GM21360 (cell line): ENCODE data around the gene ADH7.
A peak's percentile ranks its signal among the peaks of the same experiment; 100 is the strongest.
"Not testable (repeated sequence)": the region's sequence is repeated elsewhere in the genome, so short reads cannot be mapped to it uniquely, and the experiment has no call there.

ENCODE experiments used
- ATAC-seq: cut with Tn5 transposase; IDR thresholded peaks from one replicate; pipeline ENCODE4 v1.9.1; 2021; ENCODE audit warnings: mild to moderate bottlenecking, moderate library complexity; ENCODE audit not compliant: unreplicated experiment

The ADH7 gene

DNA sequence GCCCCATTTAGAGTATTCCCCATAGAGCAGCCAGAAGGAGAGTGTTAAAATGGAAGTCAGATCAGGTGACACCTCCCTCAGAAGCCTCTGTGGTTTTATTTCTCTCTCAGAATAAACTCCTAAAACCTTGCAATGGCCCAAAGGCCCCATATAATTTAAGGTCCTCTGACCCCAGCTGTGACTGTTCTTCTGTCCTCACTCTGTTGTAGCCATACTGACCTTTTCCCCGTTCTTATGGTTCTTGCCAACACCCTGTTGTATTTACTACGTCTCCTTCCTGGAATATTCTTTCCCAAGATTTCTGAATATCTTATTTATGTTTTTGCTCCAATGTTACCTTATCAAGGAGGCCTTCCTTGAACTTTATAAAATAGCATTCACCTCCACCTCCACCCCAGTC lies 18.0 kb downstream of the ADH7 start:
- ATAC-seq = no peak

DNA sequence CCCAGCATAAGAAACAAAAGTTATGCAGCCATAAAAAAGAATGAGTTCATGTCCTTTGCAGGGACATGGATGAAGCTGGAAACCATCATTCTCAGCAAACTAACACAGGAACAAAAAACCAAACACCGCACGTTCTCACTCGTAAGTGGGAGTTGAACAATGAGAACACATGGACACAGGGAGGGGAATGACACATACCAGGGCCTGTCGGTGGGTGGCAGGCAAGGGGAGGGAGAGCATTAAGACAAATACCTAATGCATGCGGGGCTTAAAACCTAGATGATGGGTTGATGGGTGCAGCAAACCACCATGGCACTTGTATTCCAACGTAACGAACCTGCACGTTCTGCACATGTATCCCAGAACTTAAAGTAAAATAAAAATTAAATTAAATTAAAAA lies 19.4 kb downstream of the ADH7 start:
- not testable (repeated sequence) for ATAC-seq

DNA sequence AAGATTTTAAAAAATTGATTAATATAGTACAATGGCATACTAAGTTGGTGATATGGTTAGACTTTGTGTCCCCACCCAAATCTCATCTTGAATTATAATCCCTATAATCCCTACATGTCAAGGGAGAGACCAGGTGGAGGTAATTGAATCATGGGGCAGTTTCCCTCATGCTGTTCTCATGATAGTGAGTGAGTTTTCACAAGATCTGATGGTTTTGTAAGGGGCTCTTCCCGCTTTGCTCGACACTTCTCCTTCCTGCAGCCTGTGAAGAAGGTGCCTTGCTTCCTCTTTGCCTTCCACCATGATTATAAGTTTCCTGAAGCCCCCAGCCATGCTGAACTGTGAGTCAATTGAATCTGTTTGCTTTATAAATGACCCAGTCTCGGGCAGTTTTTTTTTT lies 20.2 kb downstream of the ADH7 start:
- not testable (repeated sequence) for ATAC-seq

DNA sequence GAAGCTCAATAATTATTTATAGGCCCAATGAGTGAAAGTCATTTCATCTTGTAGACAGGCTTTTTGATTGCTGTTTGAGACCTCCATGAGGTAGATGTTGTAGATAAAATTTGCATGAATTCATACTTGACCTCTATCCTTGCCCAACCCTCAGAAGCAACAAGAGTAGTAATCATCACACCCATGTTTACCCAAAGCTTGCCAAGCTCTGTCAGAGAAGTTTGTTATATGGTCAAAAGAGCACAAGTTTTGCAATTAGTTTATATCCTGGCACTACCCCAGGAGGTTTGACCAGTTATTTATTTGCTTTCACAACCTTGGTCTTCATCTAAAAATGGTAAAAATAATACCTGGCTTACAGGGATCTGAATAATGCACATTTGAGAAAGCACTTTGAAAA lies 20.7 kb downstream of the ADH7 start:
- no peak for ATAC-seq

DNA sequence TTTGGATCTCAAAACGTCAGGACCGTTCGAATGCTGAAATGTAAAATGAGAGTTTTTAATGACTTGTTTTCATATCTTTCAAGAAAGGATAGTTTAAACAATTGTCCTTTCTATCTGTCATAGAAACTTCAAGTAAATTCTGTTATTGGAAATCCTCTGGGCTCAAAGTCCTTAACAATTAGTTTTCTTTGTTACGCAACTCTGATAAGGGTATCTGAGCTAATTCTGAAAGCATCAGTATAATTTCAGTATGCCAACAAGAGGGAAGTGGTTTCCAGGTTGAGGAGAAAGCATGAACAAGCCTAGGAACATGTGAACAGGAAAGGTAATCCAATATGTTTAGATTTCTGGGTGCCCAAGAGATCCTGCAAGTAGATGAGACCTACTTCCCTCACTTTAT lies 22.0 kb downstream of the ADH7 start:
- no peak for ATAC-seq

DNA sequence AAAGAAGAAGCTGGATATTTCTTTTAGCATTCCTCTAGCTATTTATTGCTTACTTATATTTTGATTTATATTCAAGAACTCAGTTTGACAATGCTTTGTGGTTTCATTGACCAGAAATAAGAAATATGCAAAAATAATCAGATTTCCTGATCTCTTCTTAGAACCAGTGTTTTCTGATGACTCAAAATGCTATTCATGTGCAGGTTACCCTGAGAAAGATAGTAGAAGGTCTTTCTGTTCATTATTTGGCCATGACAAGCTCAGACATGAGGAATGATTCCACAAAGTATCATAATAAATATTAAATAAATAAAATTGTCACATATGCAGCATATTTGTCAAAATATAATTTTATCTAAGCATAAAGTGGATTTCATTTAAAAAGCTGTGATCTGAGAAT lies 24.1 kb downstream of the ADH7 start:
- no peak for ATAC-seq

DNA sequence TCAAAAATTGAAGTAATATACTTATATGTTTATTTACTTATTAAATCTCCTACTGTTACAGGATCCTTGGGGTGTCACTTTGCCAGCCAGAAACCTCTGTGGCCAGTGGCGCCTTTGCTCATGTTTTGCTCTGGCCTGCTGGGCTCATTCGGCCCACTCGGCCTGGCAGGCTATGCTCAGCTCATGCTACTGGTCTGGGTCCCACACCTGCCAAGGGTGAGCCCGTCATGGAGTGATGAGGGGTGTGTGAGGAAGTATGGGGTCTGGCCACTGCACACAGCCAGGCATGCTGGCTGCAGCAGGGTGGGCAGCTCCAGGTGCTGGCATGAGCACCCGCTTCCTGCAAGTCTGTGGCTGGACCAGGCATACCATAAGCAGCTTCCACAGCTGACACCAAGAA lies 25.1 kb downstream of the ADH7 start:
- no peak for ATAC-seq

DNA sequence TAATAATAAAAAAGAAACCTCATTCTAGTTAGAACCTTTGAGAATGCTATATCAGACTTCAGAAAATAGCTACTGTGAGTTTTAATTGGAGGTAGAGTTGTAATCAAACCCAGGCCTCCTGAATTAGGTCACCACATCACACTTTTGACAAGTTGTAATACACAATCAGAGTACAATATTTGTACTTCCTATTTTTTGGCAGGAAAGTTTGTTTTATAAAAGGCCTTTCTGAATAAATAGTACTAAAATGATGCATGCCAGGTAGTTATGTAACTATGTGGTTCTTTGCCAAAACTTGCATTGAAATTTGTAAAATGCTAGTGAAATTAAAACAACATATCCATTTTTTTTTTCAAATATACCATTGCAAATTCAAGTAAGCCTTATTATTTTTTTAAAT lies 26.8 kb downstream of the ADH7 start:
- no peak for ATAC-seq

DNA sequence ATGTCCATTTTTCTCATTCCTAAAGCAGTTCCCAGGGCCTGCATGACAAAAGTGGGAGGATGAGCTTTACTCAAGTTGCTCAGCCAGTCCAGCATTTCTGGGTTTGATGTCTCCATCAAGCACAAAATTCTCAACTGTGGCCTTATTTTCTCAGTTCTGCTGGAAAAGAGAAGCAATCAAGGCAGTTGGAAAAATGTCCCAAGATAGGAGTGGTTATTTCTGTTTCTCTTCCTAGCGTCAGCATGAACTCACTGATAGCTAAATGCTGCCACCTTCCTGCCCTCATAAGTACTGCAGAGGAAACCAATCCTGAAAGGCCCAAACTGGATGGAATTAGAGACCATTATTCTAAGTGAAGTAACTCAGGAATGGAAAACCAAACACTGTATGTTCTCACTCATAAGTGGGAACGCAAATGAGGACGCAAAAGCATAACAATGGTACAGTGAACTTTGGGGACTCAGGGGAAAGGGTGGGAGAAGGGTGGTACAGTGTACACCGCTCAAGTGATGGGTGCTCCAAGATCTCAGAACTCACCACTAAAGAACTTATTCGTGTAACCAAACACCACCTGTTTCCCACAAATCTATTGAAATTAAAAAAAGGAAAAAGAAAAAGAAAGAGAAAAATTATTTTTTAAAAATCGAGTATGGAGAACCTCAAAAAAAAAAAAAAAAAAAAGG lies 29.6 kb downstream of the ADH7 start:
- ATAC-seq = no peak

DNA sequence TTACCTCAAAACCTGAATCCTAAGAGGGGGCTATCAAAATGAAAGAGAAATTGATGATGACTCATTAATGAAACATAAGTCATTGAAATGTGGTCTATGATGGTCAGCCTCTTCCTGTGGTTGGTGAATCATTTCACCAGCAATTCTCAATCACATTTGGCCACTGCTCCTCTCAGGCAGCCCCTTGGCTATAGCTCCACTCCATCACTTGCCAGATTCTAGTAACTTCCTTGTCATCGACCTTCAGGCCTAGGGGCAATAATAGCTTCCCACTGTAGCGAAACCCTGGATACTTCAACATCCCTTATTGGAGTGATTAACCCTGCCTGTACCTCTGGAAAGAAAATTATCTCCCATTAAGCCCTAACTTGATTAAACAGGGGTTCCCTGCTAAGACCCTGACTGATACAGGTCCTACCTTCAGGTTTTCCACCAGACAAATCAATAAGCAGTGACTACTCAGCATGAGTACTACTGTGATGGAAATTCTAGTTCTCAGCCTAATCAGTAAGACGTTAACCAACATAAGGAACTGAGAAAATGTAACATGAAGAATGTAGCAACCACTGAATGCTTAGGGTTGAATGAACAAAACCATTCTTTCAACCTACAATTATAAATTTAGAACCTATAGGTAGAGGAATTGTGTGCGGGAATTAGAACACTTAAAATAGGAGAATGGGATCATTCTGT lies 30.4 kb downstream of the ADH7 start:
- ATAC-seq = peak; percentile 90

DNA sequence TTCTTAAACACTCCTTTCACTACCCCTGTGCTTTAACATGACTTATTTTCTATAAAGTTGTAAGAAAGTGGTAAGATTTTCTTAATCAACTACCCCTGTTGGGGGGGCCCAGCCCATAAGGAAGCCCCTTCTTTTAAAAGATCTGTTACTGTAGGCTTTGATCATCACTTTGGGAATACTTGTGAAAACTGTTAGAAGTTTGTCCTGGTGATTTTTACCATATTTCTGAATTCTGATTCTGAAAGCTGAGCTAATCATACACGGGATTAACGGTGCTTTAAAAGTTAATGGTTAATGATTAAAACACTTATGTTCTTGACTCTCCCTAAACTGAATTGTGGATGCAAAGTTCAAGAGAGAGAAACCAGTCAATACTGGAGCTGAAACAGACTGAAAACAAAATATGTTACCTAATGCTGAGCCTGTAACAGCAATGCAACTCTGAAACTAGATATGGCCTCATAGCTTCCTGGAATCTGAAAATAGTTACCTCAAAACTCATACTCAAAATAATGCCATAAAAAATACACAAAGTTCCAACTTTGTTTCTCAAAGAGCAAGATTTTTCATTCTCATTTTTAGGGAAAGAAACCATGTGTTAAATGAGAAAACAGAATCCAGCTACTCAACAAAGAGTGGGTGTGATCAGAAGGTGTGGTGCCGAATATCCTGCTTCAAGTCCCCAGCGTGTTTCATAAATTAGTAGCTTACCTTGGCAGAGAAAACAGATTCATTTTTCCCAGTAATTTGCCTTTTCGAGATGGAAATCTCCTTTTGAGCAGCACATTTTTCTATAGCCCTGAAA lies 31.6 kb downstream of the ADH7 start:
- peak; percentile 47 for ATAC-seq

DNA sequence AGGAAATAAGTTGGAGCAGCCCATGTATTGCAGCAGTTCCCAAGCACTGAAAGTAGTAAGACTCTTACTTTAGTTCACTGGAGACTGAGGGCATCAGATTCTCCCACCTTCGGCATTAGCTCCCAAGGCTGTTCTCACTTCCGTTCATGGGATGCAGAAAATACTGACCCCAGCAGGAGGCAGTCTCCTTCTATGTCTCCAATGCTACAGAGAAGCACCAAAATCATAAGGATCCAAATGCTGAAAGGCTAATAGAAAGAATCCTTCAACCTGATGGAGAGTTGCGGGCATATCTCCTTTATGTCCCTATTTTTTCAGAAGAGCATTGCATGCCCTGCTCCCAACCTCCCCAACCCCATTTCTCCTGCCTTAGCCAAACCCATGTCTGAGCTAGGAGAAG lies 32.4 kb downstream of the ADH7 start:
- no peak for ATAC-seq

DNA sequence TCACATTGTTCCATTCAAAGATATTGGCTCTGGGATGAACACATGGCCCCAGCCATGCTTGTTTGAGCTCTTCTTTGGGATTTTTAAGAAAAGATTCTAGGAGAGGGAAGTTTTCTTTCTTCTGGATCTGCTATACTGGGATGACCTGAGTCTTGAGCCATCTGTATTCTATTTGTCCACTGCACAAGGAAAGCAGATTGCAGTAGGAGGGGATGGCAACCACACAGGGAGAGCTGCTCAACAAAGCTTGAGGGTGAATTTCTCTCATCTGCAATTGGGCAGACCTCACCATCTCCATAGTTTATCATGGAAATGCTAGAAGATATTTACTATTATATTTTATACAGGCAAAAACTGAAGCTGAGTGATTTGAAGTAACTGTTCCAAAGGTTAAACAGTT lies 34.3 kb downstream of the ADH7 start:
- ATAC-seq = no peak

DNA sequence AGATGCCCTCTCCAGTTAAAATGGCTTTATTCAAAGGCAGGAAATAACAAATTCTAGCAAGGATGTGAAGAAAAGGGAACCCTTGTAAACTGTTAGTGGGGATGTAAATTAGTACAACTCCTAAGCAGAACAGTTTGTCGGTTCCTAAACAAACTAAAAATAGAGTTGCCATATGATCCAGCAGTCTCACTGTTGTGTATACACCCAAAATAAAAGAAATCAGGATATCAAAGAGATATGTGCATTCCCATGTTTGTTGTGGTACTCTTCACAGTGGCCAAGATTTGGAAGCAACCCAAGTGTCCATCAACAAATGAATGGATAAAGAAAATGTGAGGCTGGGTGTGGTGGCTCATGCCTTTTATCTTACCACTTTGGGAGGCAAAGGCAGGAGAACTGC lies 36.1 kb downstream of the ADH7 start:
- ATAC-seq = no peak

DNA sequence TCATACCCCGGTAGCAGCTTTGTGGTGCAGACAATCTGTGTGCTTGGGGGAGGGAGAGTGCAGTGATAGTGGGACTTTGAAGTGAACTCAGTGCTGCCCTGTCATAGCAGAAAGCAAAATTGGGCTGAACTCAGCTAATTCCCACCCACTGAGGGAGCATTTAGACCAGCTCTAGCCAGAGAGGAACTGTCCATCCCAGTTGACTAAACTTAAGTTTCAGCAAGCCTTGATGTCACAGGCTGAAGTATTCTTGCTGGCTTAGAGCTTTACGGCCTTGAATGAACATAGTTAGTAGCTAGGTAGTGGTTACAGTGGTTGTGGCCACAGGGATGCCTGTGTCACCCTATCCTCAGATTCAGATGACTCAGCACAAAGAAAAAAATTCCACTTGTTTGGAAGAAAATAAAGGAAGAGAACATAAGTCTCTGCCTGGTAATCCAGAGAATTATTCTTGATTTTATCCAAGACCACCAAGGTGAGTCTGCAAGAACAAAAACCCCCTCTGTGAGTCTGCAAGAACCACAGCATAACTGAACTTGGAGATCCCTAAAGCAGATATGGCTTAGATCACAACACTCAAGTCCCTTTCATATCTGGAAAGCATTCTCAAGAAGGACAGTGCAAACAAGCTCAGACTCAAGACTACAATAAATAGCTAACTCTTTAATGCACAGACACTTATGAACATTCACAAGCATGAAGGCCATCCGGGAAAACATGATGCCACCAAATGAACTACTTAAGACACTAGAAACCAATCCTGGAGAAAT lies 39.4 kb downstream of the ADH7 start:
- no peak for ATAC-seq

DNA sequence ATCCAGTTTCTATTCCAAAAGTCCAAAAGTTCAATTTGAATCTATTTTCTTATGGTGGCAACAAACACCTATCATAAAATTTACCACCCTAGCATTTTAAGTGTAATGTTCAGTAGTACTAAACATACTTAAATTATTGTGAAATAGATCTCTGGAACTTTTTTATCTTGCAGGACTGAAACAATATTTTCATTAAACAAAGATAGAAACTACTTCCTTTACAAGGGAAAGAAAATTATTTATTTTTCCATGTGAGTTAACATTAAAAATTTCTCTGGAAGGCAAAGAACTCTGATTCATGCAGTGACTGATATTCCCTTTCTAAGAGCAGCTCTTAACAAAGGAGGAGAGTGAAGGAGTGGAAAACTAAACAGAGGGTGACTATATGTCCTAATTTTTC lies 40.2 kb downstream of the ADH7 start:
- no peak for ATAC-seq

DNA sequence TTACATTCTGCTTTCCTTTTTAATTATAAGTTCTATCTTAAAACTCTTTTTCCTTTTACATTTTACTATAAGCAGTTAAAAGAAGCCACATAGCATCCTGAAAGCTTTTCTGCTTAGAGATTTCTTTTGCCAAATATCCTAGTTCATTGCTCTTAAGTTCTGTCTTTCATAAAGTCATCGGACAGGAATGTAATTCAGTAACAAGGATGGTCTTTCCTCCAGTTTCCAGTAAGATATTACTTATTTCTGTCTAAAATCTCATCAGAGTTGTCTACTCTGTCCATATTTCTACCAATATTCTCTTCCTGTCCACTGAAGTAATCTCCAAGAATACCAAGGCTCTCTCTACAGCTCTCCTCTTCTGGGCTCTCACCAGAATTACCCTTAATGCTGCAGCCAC lies 45.1 kb downstream of the ADH7 start:
- no peak for ATAC-seq

DNA sequence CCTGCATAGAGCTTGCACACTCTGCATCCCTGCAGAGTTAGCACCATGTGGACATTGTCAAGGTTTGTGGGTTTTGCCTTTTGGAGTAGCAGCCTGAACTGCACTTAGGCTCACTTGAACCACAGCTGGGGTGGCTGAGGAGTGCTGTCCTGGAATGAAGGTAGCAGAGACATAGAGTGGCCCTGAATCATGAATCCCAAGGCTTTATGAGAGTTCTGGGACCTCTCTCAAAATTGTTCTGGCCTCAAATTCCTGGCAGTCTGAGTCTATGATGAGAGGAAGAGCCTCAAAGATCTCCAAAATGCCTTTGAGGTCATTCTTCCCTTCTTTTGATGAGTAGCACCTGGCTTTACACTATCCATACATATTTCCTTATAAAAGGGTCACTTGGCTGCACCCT lies 45.5 kb downstream of the ADH7 start:
- ATAC-seq = no peak

DNA sequence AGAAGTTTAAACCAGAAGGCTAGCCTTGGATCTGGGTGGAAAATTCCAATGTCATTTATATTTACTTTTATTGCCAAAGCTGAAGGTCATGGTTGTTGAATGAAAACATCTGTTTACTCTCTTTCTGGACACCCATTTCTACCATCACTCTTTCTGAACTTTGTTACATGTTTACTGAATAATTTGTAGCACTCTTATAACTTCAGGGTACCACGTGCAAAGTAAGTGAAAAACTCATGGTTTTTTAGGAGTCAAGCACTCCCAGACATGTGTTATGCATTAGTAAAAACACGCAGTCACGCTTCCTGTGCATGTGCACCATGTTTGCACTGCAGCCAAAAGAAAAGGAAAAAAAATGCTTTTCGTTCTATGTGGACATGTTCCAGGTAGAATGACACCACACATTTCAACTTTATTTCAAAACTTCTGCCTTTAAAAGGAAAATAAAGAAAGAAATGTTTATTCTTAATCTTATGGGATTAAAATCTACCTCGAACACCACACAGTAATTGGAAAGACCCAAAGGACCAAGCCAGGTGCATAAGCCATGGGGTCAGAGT lies 51.2 kb downstream of the ADH7 start:
- ATAC-seq = no peak

DNA sequence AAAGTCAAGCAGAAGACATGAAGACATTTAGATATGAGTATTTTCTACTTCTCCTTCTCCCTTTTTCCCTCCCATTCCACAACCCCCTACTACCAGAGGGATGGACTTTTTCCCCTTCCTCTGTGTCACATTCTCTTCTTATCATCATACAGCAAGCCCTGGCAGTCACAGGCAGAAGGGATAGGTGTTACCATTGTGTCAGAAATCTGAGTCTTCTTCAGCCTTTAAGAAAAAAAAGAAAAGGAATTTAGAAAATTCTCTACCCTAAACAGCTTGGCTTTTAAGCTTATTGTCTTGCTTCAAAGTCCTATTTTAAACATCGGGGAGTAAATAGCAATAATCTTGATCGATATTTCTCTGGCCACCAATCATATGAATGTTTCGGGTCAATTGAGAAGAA lies 51.7 kb downstream of the ADH7 start:
- no peak for ATAC-seq

DNA sequence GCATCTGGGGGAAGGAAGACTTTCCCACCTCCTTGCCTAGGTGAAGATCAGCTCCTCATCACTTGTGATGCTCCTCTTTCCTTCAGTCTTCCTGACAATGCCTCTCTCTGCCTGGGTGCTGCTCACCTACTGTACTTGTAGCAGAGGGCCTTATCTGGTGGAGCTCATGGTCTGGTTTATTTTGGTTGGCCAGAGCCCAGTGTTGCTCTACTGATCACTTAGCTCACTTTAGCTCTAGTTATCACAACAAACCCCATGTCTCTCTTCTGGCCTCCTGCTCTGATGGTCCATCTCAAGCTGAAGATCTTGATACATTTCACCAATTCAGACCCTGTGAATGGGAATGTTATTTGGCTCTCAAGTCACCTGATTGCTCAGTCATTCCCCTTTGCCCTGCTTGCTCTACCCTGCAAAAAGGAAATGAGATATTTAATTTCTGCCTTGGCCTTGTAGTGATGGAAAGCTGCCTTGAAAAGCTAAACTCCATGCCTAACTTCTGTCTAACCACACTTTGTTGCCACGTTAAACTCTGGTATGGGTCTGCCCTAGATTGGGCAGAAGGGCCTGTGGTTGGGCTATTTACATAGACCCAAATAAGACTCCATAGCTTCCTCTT lies 52.3 kb downstream of the ADH7 start:
- ATAC-seq = no peak
